ENCODE measurements around the gene SMARCAD1. TPM values are rescaled to one million over a fixed set of nuclear protein-coding genes. Genes with fewer than 3 reads are reported as not detected.

SMARCAD1 gene
- total and polyA plus RNA-seq, 4 donors, result 3.6 to 18.8 (median 8.7) TPM

DNA sequence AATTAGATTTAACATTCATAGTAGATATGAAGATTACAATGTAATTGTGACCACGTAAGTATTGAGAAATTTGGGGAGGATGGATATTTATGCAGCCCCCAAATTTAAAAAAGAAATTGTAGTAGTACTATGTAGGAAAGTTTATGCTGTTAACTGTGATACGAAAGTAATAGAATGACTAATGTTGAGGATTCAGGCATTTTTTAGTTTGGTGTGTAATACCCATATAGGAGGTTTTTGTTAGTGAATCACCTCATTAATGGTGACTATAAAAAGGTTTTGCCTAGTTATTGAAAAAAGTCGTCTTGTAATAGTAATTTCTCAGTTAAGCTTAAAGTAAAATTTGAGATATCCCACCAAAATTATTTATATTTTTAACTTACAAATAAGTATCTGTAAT lies 67.2 kb downstream of the SMARCAD1 start:
- Histone ChIP-seq H3K4me1 (ENCODE audit: control insufficient read depth in 4 of 4, insufficient read depth in 4 of 4, low read length in 3 of 4) (no peaks in the 10 kb centered on the region), H3K27ac (ENCODE audit: low read depth in 1 of 2, low read length in 2 of 2) (no peak overlapping the region), H3K27me3 (ENCODE audit: control insufficient read depth in 4 of 4, insufficient read depth in 4 of 4, low read length in 3 of 4) (no peaks in the 10 kb centered on the region), H3K36me3 (ENCODE audit: control insufficient read depth in 4 of 4, insufficient read depth in 3 of 4, low read depth in 1 of 4, low read length in 3 of 4) (peaks cover 2 to 36% (median 19%) of the 10 kb centered on the region in 4 donors), H3K4me3 (ENCODE audit: low read depth in 1 of 3, low read length in 3 of 3) (no peak overlapping the region), H3K9ac (ENCODE audit: low read depth in 1 of 2, low read length in 2 of 2) (no peak overlapping the region), H3K9me3 (ENCODE audit: control insufficient read depth in 4 of 4, low read length in 3 of 4) (no peaks in the 10 kb centered on the region)
- 95% methylated on average over 3 of the region's 3 CpGs for WGBS
- no peak for DNase-seq (ENCODE audit: low spot score)
- TF ChIP-seq SP1 (IDR thresholded peaks at IDR 0.05) (no peak), NR2F2 (IDR thresholded peaks at IDR 0.05) (no peak), TAF1 (conservative IDR thresholded peaks at IDR 0.05) (no peak), HNF4A (conservative IDR thresholded peaks at IDR 0.05) (no peak), FOXA1 (IDR thresholded peaks at IDR 0.05) (no peak), YY1 (IDR thresholded peaks at IDR 0.05) (no peak), GABPA (IDR thresholded peaks at IDR 0.05 in 1 of 2, conservative IDR thresholded peaks at IDR 0.05 in 1 of 2) (no peak), RAD21 (IDR thresholded peaks at IDR 0.05) (no peak), EGR1 (IDR thresholded peaks at IDR 0.05; ENCODE audit: low read depth in 2 of 2) (no peak), HNF4G (IDR thresholded peaks at IDR 0.05) (no peak)
- TF ChIP-seq, protein P1, sequence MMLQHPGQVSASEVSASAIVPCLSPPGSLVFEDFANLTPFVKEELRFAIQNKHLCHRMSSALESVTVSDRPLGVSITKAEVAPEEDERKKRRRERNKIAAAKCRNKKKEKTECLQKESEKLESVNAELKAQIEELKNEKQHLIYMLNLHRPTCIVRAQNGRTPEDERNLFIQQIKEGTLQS (IDR thresholded peaks at IDR 0.05), result no peak
- TF ChIP-seq, protein P2, sequence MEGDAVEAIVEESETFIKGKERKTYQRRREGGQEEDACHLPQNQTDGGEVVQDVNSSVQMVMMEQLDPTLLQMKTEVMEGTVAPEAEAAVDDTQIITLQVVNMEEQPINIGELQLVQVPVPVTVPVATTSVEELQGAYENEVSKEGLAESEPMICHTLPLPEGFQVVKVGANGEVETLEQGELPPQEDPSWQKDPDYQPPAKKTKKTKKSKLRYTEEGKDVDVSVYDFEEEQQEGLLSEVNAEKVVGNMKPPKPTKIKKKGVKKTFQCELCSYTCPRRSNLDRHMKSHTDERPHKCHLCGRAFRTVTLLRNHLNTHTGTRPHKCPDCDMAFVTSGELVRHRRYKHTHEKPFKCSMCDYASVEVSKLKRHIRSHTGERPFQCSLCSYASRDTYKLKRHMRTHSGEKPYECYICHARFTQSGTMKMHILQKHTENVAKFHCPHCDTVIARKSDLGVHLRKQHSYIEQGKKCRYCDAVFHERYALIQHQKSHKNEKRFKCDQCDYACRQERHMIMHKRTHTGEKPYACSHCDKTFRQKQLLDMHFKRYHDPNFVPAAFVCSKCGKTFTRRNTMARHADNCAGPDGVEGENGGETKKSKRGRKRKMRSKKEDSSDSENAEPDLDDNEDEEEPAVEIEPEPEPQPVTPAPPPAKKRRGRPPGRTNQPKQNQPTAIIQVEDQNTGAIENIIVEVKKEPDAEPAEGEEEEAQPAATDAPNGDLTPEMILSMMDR (IDR thresholded peaks at IDR 0.05; ENCODE audit: low read depth, low read length, missing input control), result no peak
- TF ChIP-seq, protein P3, sequence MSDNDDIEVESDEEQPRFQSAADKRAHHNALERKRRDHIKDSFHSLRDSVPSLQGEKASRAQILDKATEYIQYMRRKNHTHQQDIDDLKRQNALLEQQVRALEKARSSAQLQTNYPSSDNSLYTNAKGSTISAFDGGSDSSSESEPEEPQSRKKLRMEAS (IDR thresholded peaks at IDR 0.05), result no peak

DNA sequence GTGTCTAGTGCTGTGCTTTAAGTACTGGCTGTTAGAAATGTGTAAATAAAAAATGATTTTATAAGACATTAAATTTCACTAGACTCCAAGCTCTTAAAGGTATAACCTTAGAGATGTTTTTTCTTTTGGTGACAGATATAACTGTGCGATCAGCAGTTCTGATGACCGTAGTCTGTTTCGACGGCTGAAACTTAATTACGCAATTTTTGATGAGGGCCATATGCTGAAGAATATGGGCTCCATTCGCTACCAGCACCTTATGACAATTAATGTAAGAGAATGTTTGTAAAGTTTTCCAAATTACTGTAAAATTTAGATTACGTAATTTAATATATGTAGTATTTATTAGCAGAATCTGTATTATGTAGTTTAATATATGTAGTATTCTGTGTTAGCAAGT lies 68.5 kb downstream of the SMARCAD1 start:
- no peak overlapping the region for H3K9ac ChIP-seq (ENCODE audit: low read depth in 1 of 2, low read length in 2 of 2)
- H3K4me3 ChIP-seq (ENCODE audit: low read depth in 1 of 3, low read length in 3 of 3), result no peak overlapping the region
- H3K27me3 ChIP-seq (ENCODE audit: control insufficient read depth in 4 of 4, insufficient read depth in 4 of 4, low read length in 3 of 4), result no peaks in the 10 kb centered on the region
- H3K36me3 ChIP-seq (ENCODE audit: control insufficient read depth in 4 of 4, insufficient read depth in 3 of 4, low read depth in 1 of 4, low read length in 3 of 4), result peaks cover 2 to 45% (median 27%) of the 10 kb centered on the region in 4 donors
- TF ChIP-seq TAF1 (conservative IDR thresholded peaks at IDR 0.05) (no peak), HNF4G (IDR thresholded peaks at IDR 0.05) (no peak), YY1 (IDR thresholded peaks at IDR 0.05) (no peak), FOXA1 (IDR thresholded peaks at IDR 0.05) (no peak), EGR1 (IDR thresholded peaks at IDR 0.05; ENCODE audit: low read depth in 2 of 2) (no peak), RXRA (IDR thresholded peaks at IDR 0.05) (no peak), GABPA (IDR thresholded peaks at IDR 0.05 in 1 of 2, conservative IDR thresholded peaks at IDR 0.05 in 1 of 2) (no peak), RAD21 (IDR thresholded peaks at IDR 0.05) (no peak), HNF4A (conservative IDR thresholded peaks at IDR 0.05) (no peak)
- TF ChIP-seq, protein P2 (IDR thresholded peaks at IDR 0.05; ENCODE audit: low read depth, low read length, missing input control), result no peak
- TF ChIP-seq, protein P3 (IDR thresholded peaks at IDR 0.05), result no peak
- TF ChIP-seq, protein P4, sequence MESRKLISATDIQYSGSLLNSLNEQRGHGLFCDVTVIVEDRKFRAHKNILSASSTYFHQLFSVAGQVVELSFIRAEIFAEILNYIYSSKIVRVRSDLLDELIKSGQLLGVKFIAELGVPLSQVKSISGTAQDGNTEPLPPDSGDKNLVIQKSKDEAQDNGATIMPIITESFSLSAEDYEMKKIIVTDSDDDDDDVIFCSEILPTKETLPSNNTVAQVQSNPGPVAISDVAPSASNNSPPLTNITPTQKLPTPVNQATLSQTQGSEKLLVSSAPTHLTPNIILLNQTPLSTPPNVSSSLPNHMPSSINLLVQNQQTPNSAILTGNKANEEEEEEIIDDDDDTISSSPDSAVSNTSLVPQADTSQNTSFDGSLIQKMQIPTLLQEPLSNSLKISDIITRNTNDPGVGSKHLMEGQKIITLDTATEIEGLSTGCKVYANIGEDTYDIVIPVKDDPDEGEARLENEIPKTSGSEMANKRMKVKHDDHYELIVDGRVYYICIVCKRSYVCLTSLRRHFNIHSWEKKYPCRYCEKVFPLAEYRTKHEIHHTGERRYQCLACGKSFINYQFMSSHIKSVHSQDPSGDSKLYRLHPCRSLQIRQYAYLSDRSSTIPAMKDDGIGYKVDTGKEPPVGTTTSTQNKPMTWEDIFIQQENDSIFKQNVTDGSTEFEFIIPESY (IDR thresholded peaks at IDR 0.05), result no peak
- TF ChIP-seq, protein P1 (IDR thresholded peaks at IDR 0.05), result no peak
- TF ChIP-seq, protein P5, sequence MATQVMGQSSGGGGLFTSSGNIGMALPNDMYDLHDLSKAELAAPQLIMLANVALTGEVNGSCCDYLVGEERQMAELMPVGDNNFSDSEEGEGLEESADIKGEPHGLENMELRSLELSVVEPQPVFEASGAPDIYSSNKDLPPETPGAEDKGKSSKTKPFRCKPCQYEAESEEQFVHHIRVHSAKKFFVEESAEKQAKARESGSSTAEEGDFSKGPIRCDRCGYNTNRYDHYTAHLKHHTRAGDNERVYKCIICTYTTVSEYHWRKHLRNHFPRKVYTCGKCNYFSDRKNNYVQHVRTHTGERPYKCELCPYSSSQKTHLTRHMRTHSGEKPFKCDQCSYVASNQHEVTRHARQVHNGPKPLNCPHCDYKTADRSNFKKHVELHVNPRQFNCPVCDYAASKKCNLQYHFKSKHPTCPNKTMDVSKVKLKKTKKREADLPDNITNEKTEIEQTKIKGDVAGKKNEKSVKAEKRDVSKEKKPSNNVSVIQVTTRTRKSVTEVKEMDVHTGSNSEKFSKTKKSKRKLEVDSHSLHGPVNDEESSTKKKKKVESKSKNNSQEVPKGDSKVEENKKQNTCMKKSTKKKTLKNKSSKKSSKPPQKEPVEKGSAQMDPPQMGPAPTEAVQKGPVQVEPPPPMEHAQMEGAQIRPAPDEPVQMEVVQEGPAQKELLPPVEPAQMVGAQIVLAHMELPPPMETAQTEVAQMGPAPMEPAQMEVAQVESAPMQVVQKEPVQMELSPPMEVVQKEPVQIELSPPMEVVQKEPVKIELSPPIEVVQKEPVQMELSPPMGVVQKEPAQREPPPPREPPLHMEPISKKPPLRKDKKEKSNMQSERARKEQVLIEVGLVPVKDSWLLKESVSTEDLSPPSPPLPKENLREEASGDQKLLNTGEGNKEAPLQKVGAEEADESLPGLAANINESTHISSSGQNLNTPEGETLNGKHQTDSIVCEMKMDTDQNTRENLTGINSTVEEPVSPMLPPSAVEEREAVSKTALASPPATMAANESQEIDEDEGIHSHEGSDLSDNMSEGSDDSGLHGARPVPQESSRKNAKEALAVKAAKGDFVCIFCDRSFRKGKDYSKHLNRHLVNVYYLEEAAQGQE (IDR thresholded peaks at IDR 0.05), result no peak
- 98% methylated on average over 7 of the region's 7 CpGs for WGBS
- DNase-seq (ENCODE audit: low spot score), result no peak
- no peak overlapping the region for H3K27ac ChIP-seq (ENCODE audit: low read depth in 1 of 2, low read length in 2 of 2)
- H3K4me1 ChIP-seq (ENCODE audit: control insufficient read depth in 4 of 4, insufficient read depth in 4 of 4, low read length in 3 of 4), result no peaks in the 10 kb centered on the region
- no peaks in the 10 kb centered on the region for H3K9me3 ChIP-seq (ENCODE audit: control insufficient read depth in 4 of 4, low read length in 3 of 4)

Measured in liver (tissue), 9 donors.